SK-N-SH (cell line): ENCODE measurements around the gene SRSF3. TPM values are rescaled to one million over a fixed set of nuclear protein-coding genes. Genes with fewer than 3 reads are reported as not detected.

ENCODE experiments used
- CTCF ChIA-PET: fragments of 300-600, 350-600 bp; formaldehyde crosslinking; extraction: SDS; loops from one replicate; lab custom pipeline; 2021; lab: Yijun Ruan, JAX
- POLR2A ChIA-PET: fragments of 350-600 bp; sonication (Branson Sonifier 250); formaldehyde crosslinking; extraction: SDS; loops from one replicate; lab custom pipeline; 2020; ENCODE audit warnings: antibody characterized with exemption, inconsistent platforms; lab: Yijun Ruan, JAX
- DNase-seq: peaks from one replicate; pipeline ENCODE4 v3.0.0; 2012
- H2AFZ ChIP-seq: fragments of 200-600 bp; sonication (generic); 2 replicates; pipeline ENCODE4 v1.8.1; 2016; ENCODE audit warnings: antibody characterized with exemption, mild to moderate bottlenecking, low read depth
- H3F3A ChIP-seq: fragments of 200-600 bp; sonication (generic); replicated peaks from 2 replicates; pipeline ENCODE3; 2016; ENCODE audit warnings: antibody characterized with exemption, mild to moderate bottlenecking; ENCODE audit not compliant: insufficient read depth
- H3K27ac ChIP-seq, 2 experiments: fragments of 200-500 bp in 1 of 2; fragments of 200-600 bp in 1 of 2; sonication (Bioruptor generic) in 1 of 2; sonication (generic), shearing (Covaris generic) in 1 of 2; 2 replicates each; pipeline versions ENCODE4 v1.5.1 to v1.6.1; 2014 to 2016; ENCODE audit warnings: low read depth in 2 of 2, inconsistent platforms in 1 of 2, low read length in 1 of 2, mild to moderate bottlenecking in 1 of 2, mixed read lengths in 1 of 2
- H3K27me3 ChIP-seq: fragments of 200-600 bp; sonication (generic), shearing (Covaris generic); 2 replicates; pipeline ENCODE4 v1.6.1; 2016; ENCODE audit warnings: mixed run types; ENCODE audit not compliant: insufficient read depth
- H3K36me3 ChIP-seq, 2 experiments: fragments of 200-500 bp in 1 of 2; fragments of 200-600 bp in 1 of 2; sonication (Bioruptor generic) in 1 of 2; sonication (generic) in 1 of 2; replicated peaks in 1 of 2; 2 replicates each; pipeline versions ENCODE3 to v1.5.1; 2014 to 2016; ENCODE audit warnings: low read length in 1 of 2, mild to moderate bottlenecking in 1 of 2; ENCODE audit not compliant: insufficient read depth in 2 of 2, control insufficient read depth in 1 of 2
- H3K4me1 ChIP-seq, 2 experiments: fragments of 200-500 bp in 1 of 2; fragments of 200-600 bp in 1 of 2; sonication (Bioruptor generic) in 1 of 2; sonication (generic), shearing (Covaris generic) in 1 of 2; 2 replicates each; pipeline versions ENCODE4 v1.5.1 to v1.6.1; 2014 to 2016; ENCODE audit warnings: low read depth in 1 of 2, low read length in 1 of 2, mixed run types in 1 of 2; ENCODE audit not compliant: insufficient read depth in 2 of 2, control insufficient read depth in 1 of 2
- H3K4me2 ChIP-seq: fragments of 200-600 bp; sonication (generic), shearing (Covaris generic); 2 replicates; pipeline ENCODE4 v1.6.1; 2017; ENCODE audit warnings: mixed run types
- H3K4me3 ChIP-seq, 2 experiments: fragments of 200-500 bp in 1 of 2; fragments of 200-600 bp in 1 of 2; sonication (Bioruptor generic) in 1 of 2; sonication (generic), shearing (Covaris generic) in 1 of 2; 2 replicates each; pipeline versions ENCODE4 v1.5.1 to v1.8.1; 2014 to 2016; ENCODE audit warnings: low read depth in 2 of 2, inconsistent platforms in 1 of 2, low read length in 1 of 2, mild to moderate bottlenecking in 1 of 2, mixed read lengths in 1 of 2, moderate library complexity in 1 of 2
- H3K79me2 ChIP-seq: fragments of 200-600 bp; sonication (generic); 2 replicates; pipeline ENCODE4 v1.8.1; 2017; ENCODE audit warnings: mild to moderate bottlenecking; ENCODE audit not compliant: insufficient read depth
- H3K9ac ChIP-seq: fragments of 200-600 bp; sonication (generic); 2 replicates; pipeline ENCODE4 v1.6.1; 2017; ENCODE audit warnings: mixed run types
- H3K9me2 ChIP-seq: fragments of 200-600 bp; sonication (generic); 2 replicates; pipeline ENCODE4 v1.6.1; 2017; ENCODE audit warnings: mixed run types
- H3K9me3 ChIP-seq: fragments of 200-600 bp; sonication (generic); 2 replicates; pipeline ENCODE4 v1.6.1; 2017; ENCODE audit warnings: mixed run types, mild to moderate bottlenecking, moderate library complexity
- H4K20me1 ChIP-seq: fragments of 200-600 bp; sonication (generic); 2 replicates; pipeline ENCODE4 v1.6.1; 2017; ENCODE audit warnings: mild to moderate bottlenecking, mixed run types; ENCODE audit not compliant: insufficient read depth
- EZH2phosphoT487 ChIP-seq: fragments of 200-600 bp; sonication (generic); IDR thresholded peaks from 2 replicates; pipeline ENCODE4 v1.6.1; 2017; ENCODE audit warnings: low read depth, mixed run types, mild to moderate bottlenecking, antibody characterized with exemption, moderate library complexity, borderline replicate concordance
- MEF2A ChIP-seq: IDR thresholded peaks from 2 replicates; pipeline ENCODE4 v1.4.0; 2012; ENCODE audit warnings: low read depth, borderline replicate concordance
- MXI1 ChIP-seq: IDR thresholded peaks from 2 replicates; pipeline ENCODE4 v1.6.1; 2012; ENCODE audit warnings: mild to moderate bottlenecking, low read depth, low read length, improper control_type of control experiment
- NRF1 ChIP-seq: IDR thresholded peaks from 2 replicates; pipeline ENCODE4 v1.6.1; 2012; ENCODE audit warnings: low read depth, mild to moderate bottlenecking, low read length
- RCOR1 ChIP-seq: fragments of 150-350 bp; IDR thresholded peaks from 2 replicates; pipeline ENCODE4 v1.6.1; 2017; ENCODE audit warnings: antibody characterized with exemption, low read length
- RFX5 ChIP-seq: IDR thresholded peaks from 2 replicates; pipeline ENCODE4 v1.6.1; 2012; ENCODE audit warnings: mild to moderate bottlenecking, improper control_type of control experiment, low read length
- SMC3 ChIP-seq: IDR thresholded peaks from 2 replicates; pipeline ENCODE4 v1.6.1; 2012; ENCODE audit warnings: low read depth, low read length, improper control_type of control experiment
- TCF12 ChIP-seq: IDR thresholded peaks from 2 replicates; pipeline ENCODE4 v1.4.0; 2012
- TEAD4 ChIP-seq: IDR thresholded peaks from 2 replicates; pipeline ENCODE4 v1.4.0; 2012; ENCODE audit warnings: mild to moderate bottlenecking, borderline replicate concordance; ENCODE audit not compliant: insufficient read depth
- WGBS: methylation state at CpG from one replicate; pipeline ENCODE4 v1.1.6; 2017; ENCODE audit warnings: low lambda C conversion rate; 5-methylcytosine and 5-hydroxymethylcytosine counted together
- polyA plus RNA-seq, 3 experiments: library from polyadenylated mRNA; depleted of rRNA; stranded (reverse); fragments of >200 nt; gene quantifications; 2 replicates each; pipeline ENCODE4 v1.2.3, GENCODE V29; 2012
- TF ChIP-seq, protein P1 (sequence below): fragments of 150-350 bp; IDR thresholded peaks from 2 replicates; pipeline ENCODE4 v1.6.1; 2016; ENCODE audit warnings: mild to moderate bottlenecking, low read depth, low read length
- TF ChIP-seq, protein P2 (sequence below): IDR thresholded peaks from 2 replicates; pipeline ENCODE4 v1.4.0; 2012; ENCODE audit warnings: low read depth
- TF ChIP-seq, protein P3 (sequence below): IDR thresholded peaks from 2 replicates; pipeline ENCODE4 v1.4.0; 2012; ENCODE audit warnings: low read depth, borderline replicate concordance

SRSF3 gene
- polyA plus RNA-seq, 1 of the 3 experiments (the other 2 are of a cell fraction), result 351 TPM

DNA sequence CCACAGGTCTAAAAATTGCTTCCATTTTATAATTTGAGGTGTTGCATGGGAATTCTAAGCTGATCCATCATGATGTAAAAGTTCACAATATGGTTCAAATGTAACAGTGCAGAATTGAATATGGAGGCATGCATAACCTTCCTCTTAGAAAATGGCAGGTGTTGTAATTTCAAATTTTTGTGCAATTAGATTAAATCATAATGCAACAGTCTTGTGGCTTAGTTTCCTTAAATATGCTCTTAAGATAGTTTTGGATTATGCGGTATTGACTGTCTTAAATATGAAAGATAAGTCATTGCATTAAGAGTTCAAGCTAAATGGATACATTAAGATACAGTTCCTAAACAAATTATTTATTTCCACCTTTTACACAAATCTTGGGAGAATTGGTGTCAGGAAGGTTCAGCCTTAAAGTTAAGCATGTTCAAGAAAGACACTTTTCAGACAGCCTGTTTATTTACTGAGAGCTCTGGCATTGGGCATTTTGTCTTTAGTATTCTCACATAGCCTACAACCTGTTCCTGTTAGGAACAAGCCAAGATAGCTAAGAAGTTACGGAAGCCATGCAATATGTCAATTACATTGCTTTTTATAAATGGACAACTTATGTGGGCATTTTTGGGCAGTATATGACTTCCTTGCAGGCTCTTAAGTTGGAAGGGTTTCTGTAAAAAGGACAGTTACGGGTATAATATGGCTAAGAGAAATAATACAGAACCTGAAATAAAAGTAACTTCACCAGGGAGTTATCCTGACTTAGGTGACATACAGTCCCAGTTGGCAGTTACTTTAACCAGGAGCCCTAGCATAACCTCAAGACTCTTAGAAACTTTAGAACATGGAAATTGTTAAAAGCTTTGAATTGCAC is 9.3 kb downstream of the SRSF3 start (continued):
- TF ChIP-seq, protein P1, sequence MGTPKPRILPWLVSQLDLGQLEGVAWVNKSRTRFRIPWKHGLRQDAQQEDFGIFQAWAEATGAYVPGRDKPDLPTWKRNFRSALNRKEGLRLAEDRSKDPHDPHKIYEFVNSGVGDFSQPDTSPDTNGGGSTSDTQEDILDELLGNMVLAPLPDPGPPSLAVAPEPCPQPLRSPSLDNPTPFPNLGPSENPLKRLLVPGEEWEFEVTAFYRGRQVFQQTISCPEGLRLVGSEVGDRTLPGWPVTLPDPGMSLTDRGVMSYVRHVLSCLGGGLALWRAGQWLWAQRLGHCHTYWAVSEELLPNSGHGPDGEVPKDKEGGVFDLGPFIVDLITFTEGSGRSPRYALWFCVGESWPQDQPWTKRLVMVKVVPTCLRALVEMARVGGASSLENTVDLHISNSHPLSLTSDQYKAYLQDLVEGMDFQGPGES, result no peak
- TF ChIP-seq, protein P2, sequence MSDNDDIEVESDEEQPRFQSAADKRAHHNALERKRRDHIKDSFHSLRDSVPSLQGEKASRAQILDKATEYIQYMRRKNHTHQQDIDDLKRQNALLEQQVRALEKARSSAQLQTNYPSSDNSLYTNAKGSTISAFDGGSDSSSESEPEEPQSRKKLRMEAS, result no peak
- TF ChIP-seq, all 33 proteins: peak for 0

DNA sequence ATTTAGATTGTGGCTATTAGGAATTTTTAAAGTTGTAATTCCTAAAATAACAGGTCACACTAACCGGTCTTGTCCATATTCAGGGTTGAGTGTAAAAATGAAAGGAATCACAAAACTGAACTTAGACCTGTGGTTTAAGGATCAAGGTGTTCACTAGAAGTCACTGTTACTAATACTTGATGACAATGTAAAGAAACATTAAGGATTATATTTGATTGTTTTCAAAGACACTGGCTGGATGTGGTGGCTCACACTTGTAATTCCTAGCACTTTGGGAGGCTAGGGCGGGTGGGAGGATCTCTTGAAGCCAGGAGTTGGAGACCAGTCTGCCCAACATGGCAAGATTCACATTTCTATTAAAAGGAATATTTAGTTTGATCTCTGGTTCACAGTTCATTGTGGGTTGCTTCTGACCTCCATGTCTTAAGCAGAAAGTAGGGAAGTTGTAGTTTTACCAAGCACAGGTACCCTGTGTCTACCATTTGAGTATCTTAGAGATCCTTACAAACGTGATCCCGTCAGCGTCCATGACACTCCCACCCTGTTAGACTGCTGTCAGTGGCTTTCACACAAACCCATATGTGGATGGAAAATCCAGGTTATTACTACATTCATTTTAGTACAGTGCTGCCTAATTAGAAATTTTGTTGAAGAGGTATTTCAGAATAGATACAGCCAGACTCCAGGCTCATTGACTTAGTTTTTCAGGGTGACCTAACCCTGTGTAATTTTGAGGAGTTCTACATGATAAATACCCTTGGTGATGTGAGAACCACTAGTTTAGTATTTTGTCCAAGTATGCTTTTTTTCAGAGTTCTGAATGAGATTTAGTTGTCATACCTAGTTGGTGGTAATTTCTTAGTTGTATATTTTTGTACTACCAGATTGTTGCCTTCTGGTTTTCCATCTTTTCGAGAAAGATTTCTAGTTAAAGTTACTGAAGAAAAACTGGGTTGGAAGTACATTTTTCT is 10.2 kb downstream of the SRSF3 start:
- H3K4me1 ChIP-seq, result peaks cover 22 to 37% of the 10 kb centered on the region in 2 experiments
- CTCF ChIA-PET, result interaction anchor here (1.2 to 8.3 kb wide), 3 partner anchors 11 to 181 kb away, joined by 3 to 46 read pairs (median 4); no protein-coding TSS in a partner anchor
- no peak for TF ChIP-seq RFX5
- TF ChIP-seq, all 33 proteins: peak for 0
- peaks cover 83 to 97% of the 10 kb centered on the region in 2 experiments for H3K36me3 ChIP-seq
- no peak for DNase-seq
- H3K9ac ChIP-seq, result no peak overlapping the region
- peak overlapping the region; percentile 11; the same call in 1 of the 2 replicates for H3K4me2 ChIP-seq
- H2AFZ ChIP-seq, result no peak overlapping the region
- H3K9me2 ChIP-seq, result no peaks in the 10 kb centered on the region
- peaks cover 97% of the 10 kb centered on the region for H3F3A ChIP-seq
- no peaks in the 10 kb centered on the region for H3K27me3 ChIP-seq
- no peak overlapping the region for H3K4me3 ChIP-seq
- POLR2A ChIA-PET, result interaction anchor here (0.7 kb wide), 1 partner anchor 123 kb away, joined by 8 read pairs; no protein-coding TSS in a partner anchor
- WGBS, result 96% methylated on average over 6 of the region's 6 CpGs
- H4K20me1 ChIP-seq, result peaks cover 98% of the 10 kb centered on the region
- H3K9me3 ChIP-seq, result no peaks in the 10 kb centered on the region
- peaks cover 98% of the 10 kb centered on the region for H3K79me2 ChIP-seq
- peak overlapping the region in 1 of 2 experiments; percentile 31; a peak in 1 of 4 replicates for H3K27ac ChIP-seq

DNA sequence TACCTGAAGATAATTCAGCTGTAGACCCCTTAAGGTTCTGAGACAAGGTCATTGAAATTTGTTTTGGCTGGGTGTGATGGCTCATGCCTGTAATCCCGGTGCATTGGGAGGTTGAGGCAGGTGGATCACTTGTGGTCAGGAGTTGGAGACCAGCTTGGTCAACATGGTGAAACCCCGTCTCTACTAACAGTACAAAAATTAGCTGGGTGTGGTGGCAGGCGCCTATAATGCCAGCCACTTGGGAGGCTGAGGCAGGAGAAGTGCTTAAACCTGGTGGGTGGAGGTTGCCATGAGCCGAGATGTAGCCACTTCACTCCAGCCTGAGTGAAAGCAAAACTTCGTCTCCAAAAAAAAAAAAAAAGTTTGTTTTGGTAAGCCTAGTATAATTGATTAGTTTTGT is 11.0 kb downstream of the SRSF3 start:
- peaks cover 81 to 96% of the 10 kb centered on the region in 2 experiments for H3K36me3 ChIP-seq

More for the DNA sequence above, 11.0 kb downstream of the SRSF3 start:
- H3K27ac ChIP-seq, result peak overlapping the region in 1 of 2 experiments; percentile 31; a peak in 1 of 4 replicates
- H3K9ac ChIP-seq, result no peak overlapping the region
- 82% methylated on average over 5 of the region's 5 CpGs for WGBS
- peaks cover 97% of the 10 kb centered on the region for H3F3A ChIP-seq
- H3K4me1 ChIP-seq, result peaks cover 15 to 29% of the 10 kb centered on the region in 2 experiments
- H2AFZ ChIP-seq, result no peak overlapping the region
- H3K4me2 ChIP-seq, result no peak overlapping the region
- CTCF ChIA-PET, result no interaction called here
- peaks cover 91% of the 10 kb centered on the region for H3K79me2 ChIP-seq
- no peaks in the 10 kb centered on the region for H3K27me3 ChIP-seq
- H3K4me3 ChIP-seq, result no peak overlapping the region
- no peaks in the 10 kb centered on the region for H3K9me2 ChIP-seq
- TF ChIP-seq TEAD4 (no peak), MXI1 (no peak), MEF2A (no peak), EZH2phosphoT487 (no peak), NRF1 (no peak), RCOR1 (no peak), TCF12 (no peak), SMC3 (no peak)
- TF ChIP-seq, protein P3, sequence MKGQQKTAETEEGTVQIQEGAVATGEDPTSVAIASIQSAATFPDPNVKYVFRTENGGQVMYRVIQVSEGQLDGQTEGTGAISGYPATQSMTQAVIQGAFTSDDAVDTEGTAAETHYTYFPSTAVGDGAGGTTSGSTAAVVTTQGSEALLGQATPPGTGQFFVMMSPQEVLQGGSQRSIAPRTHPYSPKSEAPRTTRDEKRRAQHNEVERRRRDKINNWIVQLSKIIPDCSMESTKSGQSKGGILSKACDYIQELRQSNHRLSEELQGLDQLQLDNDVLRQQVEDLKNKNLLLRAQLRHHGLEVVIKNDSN, result no peak
- TF ChIP-seq, protein P1, result no peak
- TF ChIP-seq, all 33 proteins: peak for 0
- POLR2A ChIA-PET, result interaction anchor here (0.7 kb wide), 1 partner anchor 122 kb away, joined by 8 read pairs; no protein-coding TSS in a partner anchor
- H4K20me1 ChIP-seq, result peaks cover 98% of the 10 kb centered on the region
- H3K9me3 ChIP-seq, result no peaks in the 10 kb centered on the region
- DNase-seq, result no peak
